ENCODE results near the gene KRTAP9-2. TPM values are rescaled to one million over a fixed set of nuclear protein-coding genes. Genes with fewer than 3 reads are reported as not detected.
"Not testable (repeated sequence)": the region's sequence is repeated elsewhere in the genome, so short reads cannot be mapped to it uniquely, and the experiment has no call there.

Gene KRTAP9-2
- total and polyA plus RNA-seq, 10 donors, result not detected

DNA sequence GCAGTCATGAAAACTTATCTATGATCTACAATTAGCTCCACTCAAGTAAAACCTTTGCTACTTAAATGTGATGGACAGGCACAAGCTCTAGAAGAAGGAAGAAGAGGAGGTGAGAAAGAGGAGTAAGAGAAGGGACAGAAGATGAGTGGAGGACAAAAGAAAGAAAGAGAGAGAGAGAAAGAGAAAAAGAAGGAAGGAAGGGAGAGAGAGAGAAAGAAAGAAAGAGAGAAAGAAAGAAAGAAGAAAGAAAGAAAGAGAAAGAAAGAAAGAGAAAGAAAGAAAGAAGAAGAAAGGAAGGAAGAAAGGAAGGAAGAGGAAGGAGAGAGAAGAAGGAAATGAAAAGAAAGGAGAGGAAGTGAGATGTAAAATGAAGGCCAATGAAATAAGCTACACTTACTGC is 3.6 kb downstream of the KRTAP9-2 start:
- Histone ChIP-seq H3K4me1 (no peaks in the 10 kb centered on the region), H3K27ac (no peak overlapping the region), H3K36me3 (no peaks in the 10 kb centered on the region), H3K4me3 (no peak overlapping the region), H3K27me3 (replicated peaks in 1 of 7) (peaks cover 0 to 40% (median 5%) of the 10 kb centered on the region in 7 donors), H3K9me3 (no peaks in the 10 kb centered on the region)
- intact Hi-C loops (cut with DNase I; ENCODE audit: low total_unique reads), result loop anchor here (2.0 kb wide), 1 partner anchor 15 kb away; no protein-coding TSS in a partner anchor
- DNase-seq, result no peak
- TF ChIP-seq, protein P1, sequence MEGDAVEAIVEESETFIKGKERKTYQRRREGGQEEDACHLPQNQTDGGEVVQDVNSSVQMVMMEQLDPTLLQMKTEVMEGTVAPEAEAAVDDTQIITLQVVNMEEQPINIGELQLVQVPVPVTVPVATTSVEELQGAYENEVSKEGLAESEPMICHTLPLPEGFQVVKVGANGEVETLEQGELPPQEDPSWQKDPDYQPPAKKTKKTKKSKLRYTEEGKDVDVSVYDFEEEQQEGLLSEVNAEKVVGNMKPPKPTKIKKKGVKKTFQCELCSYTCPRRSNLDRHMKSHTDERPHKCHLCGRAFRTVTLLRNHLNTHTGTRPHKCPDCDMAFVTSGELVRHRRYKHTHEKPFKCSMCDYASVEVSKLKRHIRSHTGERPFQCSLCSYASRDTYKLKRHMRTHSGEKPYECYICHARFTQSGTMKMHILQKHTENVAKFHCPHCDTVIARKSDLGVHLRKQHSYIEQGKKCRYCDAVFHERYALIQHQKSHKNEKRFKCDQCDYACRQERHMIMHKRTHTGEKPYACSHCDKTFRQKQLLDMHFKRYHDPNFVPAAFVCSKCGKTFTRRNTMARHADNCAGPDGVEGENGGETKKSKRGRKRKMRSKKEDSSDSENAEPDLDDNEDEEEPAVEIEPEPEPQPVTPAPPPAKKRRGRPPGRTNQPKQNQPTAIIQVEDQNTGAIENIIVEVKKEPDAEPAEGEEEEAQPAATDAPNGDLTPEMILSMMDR (IDR thresholded peaks at IDR 0.05 in 8 of 11, conservative IDR thresholded peaks at IDR 0.05 in 3 of 11), result no peak
- TF ChIP-seq POLR2AphosphoS5 (IDR thresholded peaks at IDR 0.05) (no peak), POLR2A (IDR thresholded peaks at IDR 0.05) (no peak)

GRCh38 chr17:41231731-41232130 is 5.3 kb downstream of the KRTAP9-2 start:
- Histone ChIP-seq H3K27me3 (replicated peaks in 1 of 7) (peaks cover 0 to 30% (median 5%) of the 10 kb centered on the region in 7 donors), H3K36me3 (no peaks in the 10 kb centered on the region), H3K4me1 (no peaks in the 10 kb centered on the region), H3K4me3 (no peak overlapping the region), H3K9me3 (no peaks in the 10 kb centered on the region), H3K27ac (no peak overlapping the region)
- intact Hi-C loops (cut with DNase I; ENCODE audit: low total_unique reads), result loop anchor here (2.0 kb wide), 1 partner anchor 13 kb away; no protein-coding TSS in a partner anchor
- TF ChIP-seq, protein P1 (IDR thresholded peaks at IDR 0.05 in 8 of 11, conservative IDR thresholded peaks at IDR 0.05 in 3 of 11), result no peak
- TF ChIP-seq POLR2A (IDR thresholded peaks at IDR 0.05) (no peak), POLR2AphosphoS5 (IDR thresholded peaks at IDR 0.05) (no peak)
- no peak for DNase-seq
- 86 to 93% (median 92%) methylated on average over 6 of the region's 6 CpGs for WGBS, 5 donors

GRCh38 chr17:41232399-41233105 is 6.1 kb downstream of the KRTAP9-2 start, which contains the start of gene KRTAP9-3:
Gene KRTAP9-3, plus strand, starts transcription at chr17:41232449. Its CDS starts 53 bp downstream, at chr17:41232502.
- intact Hi-C loops (cut with DNase I; ENCODE audit: low total_unique reads); H3K36me3 ChIP-seq; H3K4me3 ChIP-seq; DNase-seq; H3K27ac ChIP-seq; H3K9me3 ChIP-seq; H3K4me1 ChIP-seq: not testable (repeated sequence)
- WGBS, 5 donors, result 72 to 100% (median 80%) methylated on average over 1 of the region's 1 CpG
- H3K27me3 ChIP-seq (replicated peaks in 1 of 7), result peaks cover 0 to 30% (median 5%) of the 10 kb centered on the region in 7 donors

DNA sequence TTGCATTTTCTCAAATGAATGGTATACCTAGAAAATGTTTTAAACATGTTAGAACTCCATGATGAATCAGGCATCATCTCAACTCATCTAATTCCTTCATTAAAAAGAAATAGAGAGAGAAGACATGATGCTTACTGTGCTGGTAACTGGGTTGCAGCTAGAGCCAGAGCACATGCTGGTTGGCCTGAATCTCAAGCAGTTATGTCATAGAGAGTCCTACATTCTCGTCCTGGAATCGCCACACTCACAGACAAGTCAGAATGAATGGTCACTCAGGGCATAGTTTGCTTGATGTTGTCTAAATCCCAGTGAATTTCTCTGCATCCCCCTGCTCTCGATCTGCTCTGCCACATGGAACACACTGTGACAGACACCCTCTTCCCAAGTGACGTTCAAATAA is 10.7 kb downstream of the KRTAP9-2 start:
- H3K27ac ChIP-seq; H3K4me3 ChIP-seq; H3K36me3 ChIP-seq; DNase-seq; H3K4me1 ChIP-seq; intact Hi-C loops (cut with DNase I; ENCODE audit: low total_unique reads); H3K9me3 ChIP-seq: not testable (repeated sequence)
- peaks cover 0 to 24% (median 0%) of the 10 kb centered on the region in 7 donors for H3K27me3 ChIP-seq (replicated peaks in 1 of 7)
- WGBS, 5 donors, result 75 to 87% (median 83%) methylated on average over 4 of the region's 4 CpGs

DNA sequence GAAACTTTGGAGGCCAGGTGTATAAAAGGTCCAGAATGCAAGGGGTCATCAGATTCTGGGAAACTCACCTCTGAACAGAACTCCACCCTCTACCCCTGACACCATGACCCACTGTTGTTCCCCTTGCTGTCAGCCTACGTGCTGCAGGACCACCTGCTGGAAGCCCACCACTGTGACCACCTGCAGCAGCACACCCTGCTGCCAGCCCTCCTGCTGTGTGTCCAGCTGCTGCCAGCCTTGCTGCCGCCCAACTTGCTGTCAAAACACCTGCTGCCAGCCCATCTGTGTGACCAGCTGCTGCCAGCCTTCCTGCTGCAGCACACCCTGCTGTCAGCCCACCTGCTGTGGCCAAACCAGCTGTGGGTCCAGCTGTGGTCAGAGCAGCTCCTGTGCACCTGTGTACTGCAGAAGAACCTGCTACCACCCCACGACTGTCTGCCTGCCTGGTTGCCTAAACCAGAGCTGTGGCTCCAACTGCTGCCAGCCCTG is 11.5 kb downstream of the KRTAP9-2 start, which contains the start of gene KRTAP9-8:
Gene KRTAP9-8 (plus strand): TSS at position 51 of the 489 bp plus-strand sequence. CDS start 53 bp downstream, at position 104.
- peaks cover 0 to 18% (median 0%) of the 10 kb centered on the region in 7 donors for H3K27me3 ChIP-seq (replicated peaks in 1 of 7)
- H3K9me3 ChIP-seq; intact Hi-C loops (cut with DNase I; ENCODE audit: low total_unique reads); H3K27ac ChIP-seq; DNase-seq; H3K36me3 ChIP-seq; H3K4me1 ChIP-seq; H3K4me3 ChIP-seq: not testable (repeated sequence)
- WGBS, 5 donors, result 33 to 70% (median 55%) methylated on average over 2 to 3 of the region's 3 CpGs; no CpG with 5 or more reads in 1 of the 5 donors

DNA sequence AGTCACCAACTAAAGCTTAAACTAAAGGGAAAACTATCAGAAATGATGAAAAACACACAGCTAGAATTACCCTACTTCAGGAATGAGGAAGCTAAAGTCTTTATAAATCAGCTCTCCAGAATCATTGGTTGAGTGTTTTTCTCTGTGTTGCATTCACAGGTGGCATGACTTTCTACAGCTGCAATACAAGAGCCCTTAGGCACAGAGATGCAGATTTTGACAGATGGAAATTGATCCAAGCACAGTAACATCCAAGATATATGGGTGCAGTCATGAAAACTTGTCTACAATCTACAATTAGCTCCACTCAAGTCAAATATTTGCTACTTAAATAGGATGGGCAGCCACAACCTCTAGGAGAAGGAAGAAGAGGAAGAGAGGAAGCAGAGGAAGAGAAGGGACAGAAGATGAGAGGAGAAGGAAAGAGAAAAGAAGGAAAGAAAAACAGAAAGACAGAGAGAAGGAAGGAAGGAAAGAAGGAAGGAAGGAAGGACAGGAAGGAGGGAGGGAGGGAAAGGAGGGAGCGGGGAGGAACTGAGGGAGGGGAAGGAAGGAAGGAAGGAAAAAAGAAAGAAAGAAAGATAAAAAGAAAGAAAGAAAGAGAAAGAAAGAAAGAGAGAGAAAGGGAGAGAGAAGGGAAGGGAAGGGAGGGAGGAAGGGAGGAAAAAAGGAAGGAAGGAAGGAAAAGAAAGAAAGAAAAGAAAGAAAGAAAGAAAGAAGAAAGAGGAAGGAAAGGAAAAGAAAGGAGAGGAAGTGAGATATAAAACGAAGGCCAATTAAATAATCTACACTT is 20.7 kb downstream of the KRTAP9-2 start:
- H3K36me3 ChIP-seq; H3K4me1 ChIP-seq; H3K4me3 ChIP-seq; DNase-seq; H3K27ac ChIP-seq; H3K27me3 ChIP-seq (replicated peaks in 1 of 7); intact Hi-C loops (cut with DNase I; ENCODE audit: low total_unique reads); H3K9me3 ChIP-seq: not testable (repeated sequence)
- 42 to 54% (median 45%) methylated on average over 2 of the region's 2 CpGs for WGBS, 5 donors

GRCh38 chr17:41249637-41250240 is 23.3 kb downstream of the KRTAP9-2 start, which contains the start of gene KRTAP9-4:
Gene KRTAP9-4, plus strand, starts transcription at chr17:41249687. Its CDS starts 34 bp downstream, at chr17:41249721.
- intact Hi-C loops (cut with DNase I; ENCODE audit: low total_unique reads); DNase-seq; H3K27me3 ChIP-seq (replicated peaks in 1 of 7); H3K27ac ChIP-seq; H3K9me3 ChIP-seq; H3K36me3 ChIP-seq; H3K4me1 ChIP-seq; H3K4me3 ChIP-seq: not testable (repeated sequence)
- WGBS, 5 donors, result 44 to 72% (median 70%) methylated on average over 1 to 2 of the region's 2 CpGs
